Adrenal gland (tissue), 5 donors: Measurements from ENCODE around the gene TTC3.
"Not testable (repeated sequence)": the region's sequence is repeated elsewhere in the genome, so short reads cannot be mapped to it uniquely, and the experiment has no call there.

Experiments
- POLR2A ChIP-seq, 2 donors: fragments of 450-650 bp; IDR thresholded peaks; one replicate each; pipeline ENCODE4 v1.6.1; 2017; ENCODE audit warnings: antibody characterized with exemption in 2 of 2, mild to moderate bottlenecking in 2 of 2, moderate library complexity in 1 of 2
- TF ChIP-seq, protein P1 (sequence below), 6 experiments: fragments of 450-650 bp in 4 of 6; fragments of 200-600 bp in 2 of 6; sonication (generic) in 1 of 6; IDR thresholded peaks; 1 replicate in 5 of 6; 2 replicates in 1 of 6; pipeline versions ENCODE4 v1.5.1 to v1.8.0; 2016 to 2021; ENCODE audit warnings: antibody characterized with exemption in 6 of 6, mild to moderate bottlenecking in 2 of 6, moderate library complexity in 1 of 6
- donor health status: DM: no; HTN: no; CAD: no.

DNA sequence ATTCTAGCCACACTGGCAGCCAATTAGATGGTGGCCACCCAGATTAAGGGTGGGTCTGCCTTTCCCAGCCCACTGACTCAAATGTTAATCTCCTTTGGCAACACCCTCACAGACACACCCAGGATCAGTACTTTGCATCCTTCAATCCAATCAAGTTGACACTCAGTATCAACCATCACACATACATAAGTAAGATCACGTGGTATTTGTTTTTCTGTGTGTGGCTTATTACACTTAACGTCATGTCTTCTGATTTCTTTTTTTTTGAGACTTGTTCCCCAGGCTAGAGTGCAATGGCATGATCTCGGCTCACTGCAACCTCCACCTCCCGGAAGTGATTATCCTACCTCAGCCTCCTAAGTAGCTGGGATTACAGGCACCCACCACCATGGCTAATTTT, 38.7 kb upstream of the TTC3 start:
- TF ChIP-seq, protein P1, sequence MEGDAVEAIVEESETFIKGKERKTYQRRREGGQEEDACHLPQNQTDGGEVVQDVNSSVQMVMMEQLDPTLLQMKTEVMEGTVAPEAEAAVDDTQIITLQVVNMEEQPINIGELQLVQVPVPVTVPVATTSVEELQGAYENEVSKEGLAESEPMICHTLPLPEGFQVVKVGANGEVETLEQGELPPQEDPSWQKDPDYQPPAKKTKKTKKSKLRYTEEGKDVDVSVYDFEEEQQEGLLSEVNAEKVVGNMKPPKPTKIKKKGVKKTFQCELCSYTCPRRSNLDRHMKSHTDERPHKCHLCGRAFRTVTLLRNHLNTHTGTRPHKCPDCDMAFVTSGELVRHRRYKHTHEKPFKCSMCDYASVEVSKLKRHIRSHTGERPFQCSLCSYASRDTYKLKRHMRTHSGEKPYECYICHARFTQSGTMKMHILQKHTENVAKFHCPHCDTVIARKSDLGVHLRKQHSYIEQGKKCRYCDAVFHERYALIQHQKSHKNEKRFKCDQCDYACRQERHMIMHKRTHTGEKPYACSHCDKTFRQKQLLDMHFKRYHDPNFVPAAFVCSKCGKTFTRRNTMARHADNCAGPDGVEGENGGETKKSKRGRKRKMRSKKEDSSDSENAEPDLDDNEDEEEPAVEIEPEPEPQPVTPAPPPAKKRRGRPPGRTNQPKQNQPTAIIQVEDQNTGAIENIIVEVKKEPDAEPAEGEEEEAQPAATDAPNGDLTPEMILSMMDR (IDR thresholded peaks at IDR 0.05), result not testable (repeated sequence)
- not testable (repeated sequence) for TF ChIP-seq POLR2A (IDR thresholded peaks at IDR 0.05)
